ENCODE results near the gene LIPC. TPM values are rescaled to one million over a fixed set of nuclear protein-coding genes. Genes with fewer than 3 reads are reported as not detected.
A peak's percentile ranks its signal among the peaks of the same experiment; 100 is the strongest.

LIPC gene
- total RNA-seq, 1 experiment from 2014 or later: 1.2 TPM

- no peak for DNase-seq
- H3K4me1 ChIP-seq: peaks cover 18% of the 10 kb centered on the region
- H3K9me3 ChIP-seq (replicated peaks): 0 out of 2 replicates have a peak, but pooled peaks cover 7% of the 10 kb centered on the region
- no peaks in the 10 kb centered on the region for H3K27me3 ChIP-seq
- no peak overlapping the region for H3K27ac ChIP-seq
- H3K4me3 ChIP-seq: no peak overlapping the region
- no peaks in the 10 kb centered on the region for H3K36me3 ChIP-seq
Observed at GRCh38 chr15:58505581-58505980, 73.8 kb downstream of the LIPC start.

- no peaks in the 10 kb centered on the region for H3K27me3 ChIP-seq
- DNase-seq: no peak
- no peak overlapping the region for H3K4me3 ChIP-seq
- H3K4me1 ChIP-seq: peaks cover 21% of the 10 kb centered on the region
- H3K9me3 ChIP-seq (replicated peaks): 0 out of 2 replicates have a peak, but pooled peaks cover 7% of the 10 kb centered on the region
- no peaks in the 10 kb centered on the region for H3K36me3 ChIP-seq
- H3K27ac ChIP-seq: no peak overlapping the region
Observed at GRCh38 chr15:58506064-58506490, 74.3 kb downstream of the LIPC start.

- Histone ChIP-seq H3K36me3 (no peaks in the 10 kb centered on the region), H3K4me3 (no peak overlapping the region), H3K4me1 (peaks cover 30% of the 10 kb centered on the region), H3K9me3 (replicated peaks) (0 out of 2 replicates have a peak, but pooled peaks cover 7% of the 10 kb centered on the region), H3K27me3 (no peaks in the 10 kb centered on the region), H3K27ac (no peak overlapping the region)
- DNase-seq: no peak
Observed at GRCh38 chr15:58506783-58507668, 75.2 kb downstream of the LIPC start.

DNA sequence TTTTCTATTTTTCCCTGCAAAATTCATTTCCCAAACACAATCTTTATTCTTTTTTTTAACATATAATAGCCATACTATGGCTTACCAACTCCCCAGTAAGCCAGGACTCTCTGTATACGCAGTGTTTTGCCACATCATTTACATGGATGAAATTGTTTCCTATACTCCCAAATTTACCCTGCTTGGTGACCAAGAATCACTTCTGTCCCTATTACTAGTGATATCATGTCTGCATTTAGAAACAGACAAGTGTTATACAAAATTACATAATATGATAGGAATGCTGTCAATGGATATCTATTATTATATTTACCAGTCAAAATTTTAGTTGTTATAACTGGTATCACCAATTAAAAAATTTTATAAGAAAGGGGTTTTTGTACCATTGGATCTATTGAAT is 77.8 kb downstream of the LIPC start:
- Histone ChIP-seq H3K27ac (peak overlapping the region; percentile 97), H3K36me3 (no peaks in the 10 kb centered on the region), H3K4me1 (peaks cover 53% of the 10 kb centered on the region), H3K27me3 (no peaks in the 10 kb centered on the region), H3K9me3 (replicated peaks) (0 out of 2 replicates have a peak, but pooled peaks cover 7% of the 10 kb centered on the region), H3K4me3 (no peak overlapping the region)
- no peak for DNase-seq

DNA sequence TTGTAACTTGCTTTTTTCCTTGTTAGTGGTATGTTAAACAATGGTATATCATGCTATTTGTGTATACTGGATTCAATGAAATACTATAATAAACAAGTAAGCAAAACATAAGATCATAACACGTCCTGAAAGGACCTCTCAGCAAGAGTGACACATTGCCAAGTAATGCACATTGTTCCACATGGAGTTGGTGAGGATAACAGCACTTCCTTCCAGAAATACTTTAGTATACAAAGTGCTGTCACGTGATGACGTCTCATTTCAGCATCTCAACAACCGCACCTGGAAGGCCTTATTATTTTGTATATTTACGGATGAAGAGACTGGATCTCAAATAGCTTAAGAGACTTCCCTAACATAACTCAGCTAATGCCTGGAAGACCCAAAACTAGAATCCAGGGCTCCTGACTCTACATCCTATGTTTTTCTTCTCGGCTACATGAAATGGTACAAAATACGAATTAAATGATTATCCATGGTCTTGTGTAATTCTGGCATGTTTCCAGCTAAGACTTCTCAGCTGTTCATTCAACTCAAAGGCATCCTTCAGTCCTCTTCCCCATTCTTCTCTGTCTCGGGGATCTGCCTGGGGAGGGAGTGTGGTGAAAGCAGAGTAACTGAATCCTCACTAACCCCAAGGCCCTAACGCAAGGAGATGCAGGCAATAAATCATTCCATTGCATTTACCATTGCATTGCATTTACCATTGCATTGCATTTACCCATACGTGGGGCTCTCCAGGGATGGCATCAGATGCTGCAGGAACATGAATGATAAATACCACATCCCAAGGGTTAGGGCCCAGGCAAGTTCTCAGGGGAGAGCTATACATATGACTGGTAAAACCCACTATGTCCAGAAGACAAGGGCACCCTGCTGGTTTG is 79.2 kb downstream of the LIPC start:
- peak; percentile 93 to 99 for DNase-seq
- Histone ChIP-seq H3K4me1 (peaks cover 53% of the 10 kb centered on the region), H3K4me3 (peak overlapping the region; percentile 7; the same call in 1 of the 2 replicates), H3K36me3 (no peaks in the 10 kb centered on the region), H3K9me3 (replicated peaks) (0 out of 2 replicates have a peak, but pooled peaks cover 7% of the 10 kb centered on the region), H3K27ac (peak overlapping the region; percentile 97), H3K27me3 (no peaks in the 10 kb centered on the region)

GRCh38 chr15:58511599-58511987 is 79.8 kb downstream of the LIPC start:
- peaks cover 53% of the 10 kb centered on the region for H3K4me1 ChIP-seq
- peak overlapping the region; percentile 97 for H3K27ac ChIP-seq
- H3K4me3 ChIP-seq: no peak overlapping the region
- H3K9me3 ChIP-seq (replicated peaks): 0 out of 2 replicates have a peak, but pooled peaks cover 7% of the 10 kb centered on the region
- H3K36me3 ChIP-seq: no peaks in the 10 kb centered on the region
- H3K27me3 ChIP-seq: no peaks in the 10 kb centered on the region
- no peak for DNase-seq

DNA sequence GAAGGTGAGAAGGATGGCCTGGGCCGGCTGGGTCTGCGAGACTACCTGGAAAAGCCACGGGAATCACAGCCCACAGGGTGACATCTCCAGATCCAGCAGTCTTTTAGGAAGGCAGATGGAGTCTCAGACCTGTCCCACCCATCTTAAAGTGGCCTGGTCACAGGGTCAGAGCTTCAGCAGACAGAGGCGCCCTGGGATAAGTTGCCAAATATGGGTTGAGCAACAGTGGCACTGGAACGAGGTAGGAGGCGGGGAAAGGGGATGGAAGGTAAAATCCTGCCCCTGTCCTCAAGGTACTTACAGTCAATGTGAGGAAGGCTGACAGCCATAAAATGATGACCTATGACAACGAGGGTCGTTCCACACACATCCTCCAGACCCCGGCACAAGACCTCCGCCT is 80.7 kb downstream of the LIPC start:
- no peaks in the 10 kb centered on the region for H3K36me3 ChIP-seq
- peak overlapping the region; percentile 97 for H3K27ac ChIP-seq
- peak in 1 of 2 experiments; percentile 36 for DNase-seq
- H3K4me1 ChIP-seq: peaks cover 53% of the 10 kb centered on the region
- no peaks in the 10 kb centered on the region for H3K27me3 ChIP-seq
- no peak overlapping the region; the same call in 1 of the 2 replicates for H3K4me3 ChIP-seq
- 0 out of 2 replicates have a peak, but pooled peaks cover 4% of the 10 kb centered on the region for H3K9me3 ChIP-seq (replicated peaks)

DNA sequence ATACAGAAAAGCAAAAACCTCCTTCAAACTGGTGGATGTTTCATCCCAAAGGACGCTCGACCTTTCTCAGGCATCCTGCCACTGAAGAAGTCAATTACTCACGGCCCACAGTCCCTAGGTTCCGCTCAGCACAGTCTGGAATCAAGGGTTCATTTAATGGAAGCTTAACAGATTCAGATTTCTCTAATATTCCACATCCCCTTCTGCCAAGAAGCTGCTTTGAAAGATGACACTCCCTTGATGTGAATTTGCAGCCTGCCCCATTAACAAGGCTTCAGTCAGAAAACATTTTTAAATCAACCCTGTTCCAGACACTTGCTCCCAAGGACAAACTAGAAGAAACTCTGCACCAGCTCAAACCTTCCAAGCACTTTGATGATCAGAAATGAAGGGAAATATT is 81.2 kb downstream of the LIPC start:
- Histone ChIP-seq H3K4me1 (peaks cover 53% of the 10 kb centered on the region), H3K27me3 (no peaks in the 10 kb centered on the region), H3K4me3 (peak overlapping the region; percentile 15), H3K36me3 (no peaks in the 10 kb centered on the region), H3K9me3 (replicated peaks) (no peaks in the 10 kb centered on the region), H3K27ac (peak overlapping the region; percentile 97)
- peak in 1 of 2 experiments; percentile 71 for DNase-seq

- no peaks in the 10 kb centered on the region for H3K36me3 ChIP-seq
- H3K4me3 ChIP-seq: no peak overlapping the region
- DNase-seq: peak; percentile 85 to 95
- peaks cover 53% of the 10 kb centered on the region for H3K4me1 ChIP-seq
- peak overlapping the region; percentile 97 for H3K27ac ChIP-seq
- no peaks in the 10 kb centered on the region for H3K27me3 ChIP-seq
- no peaks in the 10 kb centered on the region for H3K9me3 ChIP-seq (replicated peaks)
Observed at GRCh38 chr15:58513726-58514336, 82.0 kb downstream of the LIPC start.

DNA sequence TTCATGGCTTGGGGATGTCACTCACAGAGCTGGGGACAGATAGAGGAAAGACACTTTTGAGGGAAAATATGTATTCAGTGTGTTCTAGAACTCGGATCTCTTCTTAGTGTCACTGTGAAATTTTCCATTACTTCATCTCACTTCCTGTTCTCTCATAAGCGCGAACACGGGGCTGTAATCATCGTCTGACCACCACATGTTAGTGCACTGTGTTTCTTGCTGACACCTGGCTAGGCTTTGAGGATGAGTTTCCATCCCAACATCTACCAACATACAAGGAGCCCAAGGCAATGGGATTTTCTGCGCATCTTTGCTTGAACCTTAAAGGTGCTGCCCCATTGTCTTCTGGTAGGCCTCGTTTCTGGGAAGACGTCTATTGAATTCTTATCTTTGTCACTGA is 84.0 kb downstream of the LIPC start:
- DNase-seq: no peak
- Histone ChIP-seq H3K27ac (no peak overlapping the region), H3K4me1 (peaks cover 44% of the 10 kb centered on the region), H3K27me3 (no peaks in the 10 kb centered on the region), H3K36me3 (no peaks in the 10 kb centered on the region), H3K4me3 (no peak overlapping the region), H3K9me3 (replicated peaks) (no peaks in the 10 kb centered on the region)

DNA sequence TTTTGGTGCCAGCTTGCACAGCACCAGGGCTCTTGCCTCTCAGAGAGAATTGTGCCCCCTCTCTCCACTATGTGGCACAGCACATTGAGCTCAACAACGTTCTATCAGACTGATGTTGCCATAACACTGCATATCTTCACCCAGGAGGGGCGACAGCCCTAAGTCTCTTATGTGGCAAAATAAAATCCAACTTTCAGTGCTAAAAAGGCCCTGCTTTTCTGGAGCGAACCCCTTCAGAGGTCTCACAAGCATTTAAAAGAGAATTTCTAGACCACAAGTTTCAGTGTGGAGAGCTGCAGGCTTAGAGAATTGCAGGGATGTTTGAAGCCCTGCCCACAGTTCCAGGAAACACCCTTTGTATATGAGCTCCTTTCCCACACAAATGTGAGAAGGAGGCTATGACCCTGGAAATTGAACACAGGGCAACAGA is 85.5 kb downstream of the LIPC start:
- Histone ChIP-seq H3K4me1 (peaks cover 43% of the 10 kb centered on the region), H3K4me3 (no peak overlapping the region), H3K9me3 (replicated peaks) (no peaks in the 10 kb centered on the region), H3K36me3 (no peaks in the 10 kb centered on the region), H3K27me3 (no peaks in the 10 kb centered on the region), H3K27ac (no peak overlapping the region)
- no peak for DNase-seq

GRCh38 chr15:58517682-58518525 is 86.1 kb downstream of the LIPC start:
- Histone ChIP-seq H3K9me3 (replicated peaks) (no peaks in the 10 kb centered on the region), H3K27ac (no peak overlapping the region)
- DNase-seq: no peak

DNA sequence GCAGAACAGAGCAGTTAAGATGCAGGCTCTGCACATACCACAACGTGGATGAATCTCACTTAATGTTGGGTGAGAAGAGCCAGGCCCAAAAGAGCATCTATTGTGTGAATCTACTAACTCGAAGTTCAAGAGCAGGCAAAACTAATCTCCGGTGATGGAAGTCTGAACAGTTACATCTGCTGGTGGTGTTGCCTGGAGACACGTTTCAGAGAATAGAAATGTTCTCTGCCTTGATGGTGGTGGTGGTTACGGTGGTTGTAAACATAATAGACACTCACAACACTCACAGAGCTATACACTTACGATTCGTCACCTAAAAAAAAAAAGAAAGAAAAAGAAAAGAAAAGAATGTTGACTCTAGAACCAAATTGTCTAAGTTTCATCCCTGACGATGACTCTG is 86.8 kb downstream of the LIPC start:
- Histone ChIP-seq H3K27me3 (no peaks in the 10 kb centered on the region), H3K4me3 (no peak overlapping the region), H3K9me3 (replicated peaks) (no peaks in the 10 kb centered on the region), H3K27ac (no peak overlapping the region), H3K36me3 (no peaks in the 10 kb centered on the region), H3K4me1 (peaks cover 33% of the 10 kb centered on the region)
- no peak for DNase-seq

More at GRCh38 chr15:58517682-58518525, 86.1 kb downstream of the LIPC start:
- H3K4me1 ChIP-seq: peaks cover 39% of the 10 kb centered on the region
- H3K27me3 ChIP-seq: no peaks in the 10 kb centered on the region
- H3K36me3 ChIP-seq: no peaks in the 10 kb centered on the region
- H3K4me3 ChIP-seq: no peak overlapping the region

Data from SJCRH30 (cell line).